CD8-positive, alpha-beta memory T cell (primary cell): ENCODE data around the gene KIF5C. TPM values are rescaled to one million over a fixed set of nuclear protein-coding genes. Genes with fewer than 3 reads are reported as not detected.

Experiments used
- CTCF ChIA-PET: fragments of 350-600 bp; sonication (Branson Sonifier 250); formaldehyde crosslinking; loops from one replicate; lab custom pipeline; 2021; ENCODE audit warnings: antibody characterized with exemption; lab: Charles Lee
- POLR2A ChIA-PET: fragments of 350-600 bp; sonication (Branson Sonifier 250); formaldehyde crosslinking; loops from one replicate; lab custom pipeline; 2021; ENCODE audit warnings: antibody characterized with exemption; lab: Charles Lee
- DNase-seq, 5 donors: peaks; one replicate each; pipeline versions ENCODE4 v3.0.0 to v3.0.0-alpha.2; 2020 to 2022; ENCODE audit warnings: mixed read lengths in 1 of 5
- H3K27ac ChIP-seq: one replicate; pipeline ENCODE4 v1.7.0; 2013; ENCODE audit warnings: low read depth, mild to moderate bottlenecking, low read length, moderate library complexity
- H3K27me3 ChIP-seq: 2 replicates; pipeline ENCODE4 v1.7.0; 2013; ENCODE audit warnings: low read length, mild to moderate bottlenecking; ENCODE audit not compliant: insufficient read depth, poor library complexity, severe bottlenecking
- H3K36me3 ChIP-seq: 2 replicates; pipeline ENCODE4 v1.7.0; 2013; ENCODE audit warnings: mild to moderate bottlenecking, low read length, moderate library complexity; ENCODE audit not compliant: insufficient read depth
- H3K4me1 ChIP-seq: 2 replicates; pipeline ENCODE4 v1.7.0; 2013; ENCODE audit warnings: mild to moderate bottlenecking, low read length, moderate library complexity; ENCODE audit not compliant: insufficient read depth
- H3K4me3 ChIP-seq: 2 replicates; pipeline ENCODE4 v1.7.0; 2013; ENCODE audit warnings: mild to moderate bottlenecking, low read length
- H3K9me3 ChIP-seq: 2 replicates; pipeline ENCODE4 v1.7.0; 2013; ENCODE audit warnings: mild to moderate bottlenecking, low read length
- H3K27ac Mint-ChIP-seq, 8 donors: one replicate each; pipeline ENCODE4 v1.8.0; 2020 to 2021; ENCODE audit warnings: mixed read lengths in 8 of 8, mild to moderate bottlenecking in 6 of 8, inconsistent platforms in 3 of 8, moderate library complexity in 3 of 8
- H3K27me3 Mint-ChIP-seq, 2 donors: one replicate each; pipeline ENCODE4 v1.8.0; 2020 to 2021; ENCODE audit warnings: mixed read lengths in 2 of 2, mild to moderate bottlenecking in 1 of 2, moderate library complexity in 1 of 2
- H3K36me3 Mint-ChIP-seq, 3 donors: one replicate each; pipeline ENCODE4 v1.8.0; 2020 to 2021; ENCODE audit warnings: mixed read lengths in 3 of 3, inconsistent platforms in 1 of 3, mild to moderate bottlenecking in 1 of 3
- H3K4me1 Mint-ChIP-seq, 3 donors: one replicate each; pipeline ENCODE4 v1.8.0; 2020 to 2021; ENCODE audit warnings: mixed read lengths in 3 of 3, inconsistent platforms in 1 of 3, mild to moderate bottlenecking in 1 of 3
- H3K4me3 Mint-ChIP-seq, 7 donors: one replicate each; pipeline ENCODE4 v1.8.0; 2020 to 2021; ENCODE audit warnings: mixed read lengths in 7 of 7, mild to moderate bottlenecking in 6 of 7, moderate library complexity in 4 of 7, inconsistent platforms in 2 of 7
- H3K9me3 Mint-ChIP-seq, 5 donors: one replicate each; pipeline ENCODE4 v1.8.0; 2020 to 2022; ENCODE audit warnings: mixed read lengths in 5 of 5, mild to moderate bottlenecking in 3 of 5, moderate library complexity in 2 of 5, inconsistent platforms in 1 of 5
- polyA plus RNA-seq: library from polyadenylated mRNA; unstranded; fragments of 300-500 nt; fragmentation: Illumina TruSeq; gene quantifications from one replicate; pipeline ENCODE4 v1.2.3, GENCODE V29; 2021
- total RNA-seq, 2 experiments: library from RNA; stranded (reverse); gene quantifications; one replicate each; pipeline ENCODE4 v1.2.3, GENCODE V29; 2021

The KIF5C gene
- total and polyA plus RNA-seq, 3 experiments from 2014 or later = 3.4 to 19.8 (median 18.2) TPM

DNA sequence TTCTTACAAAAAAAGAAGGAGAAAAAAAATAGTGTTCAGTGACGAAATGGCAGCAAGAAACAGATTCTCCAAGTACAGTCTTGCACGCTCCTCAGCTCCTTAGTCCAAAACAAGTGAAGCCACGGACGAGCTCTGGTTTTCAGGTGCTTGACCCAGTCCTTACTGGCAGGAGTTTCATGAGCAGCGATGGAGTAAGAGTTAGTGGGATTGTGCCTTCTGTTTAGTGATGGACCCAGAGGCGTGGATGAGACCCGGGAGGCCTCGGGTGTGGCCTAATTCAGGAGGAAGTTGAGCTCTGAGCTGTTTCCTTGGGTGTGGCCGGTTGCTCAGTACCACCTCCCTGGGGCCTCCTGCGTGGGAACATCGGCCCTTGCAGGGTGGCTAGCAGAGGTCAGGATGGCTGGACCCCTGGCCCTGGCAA, 52.0 kb downstream of the KIF5C start:
- Mint-ChIP-seq H3K4me3 (peak overlapping the region; percentile 81 to 87 (median 84)), H3K27ac (peak overlapping the region; percentile 75 to 96 (median 90)), H3K4me1 (peaks cover 20 to 31% (median 22%) of the 10 kb centered on the region in 3 donors), H3K9me3 (no peaks in the 10 kb centered on the region), H3K36me3 (peaks cover 0 to 5% (median 4%) of the 10 kb centered on the region in 3 donors), H3K27me3 (no peaks in the 10 kb centered on the region)
- CTCF ChIA-PET = interaction anchor here (1.0 to 1.2 kb wide), 3 partner anchors 10 to 43 kb away, joined by 3 to 6 read pairs (median 4); no protein-coding TSS in a partner anchor
- peak in 3 of 5 donors; percentile 17 to 30 (median 23) for DNase-seq
- Histone ChIP-seq H3K27ac (no peak overlapping the region), H3K4me3 (peak overlapping the region; percentile 65), H3K36me3 (no peaks in the 10 kb centered on the region), H3K4me1 (peaks cover 19% of the 10 kb centered on the region), H3K27me3 (no peaks in the 10 kb centered on the region), H3K9me3 (no peaks in the 10 kb centered on the region)
- POLR2A ChIA-PET = interaction anchor here (0.6 kb wide), 1 partner anchor 282 kb away, joined by 3 read pairs; no protein-coding TSS in a partner anchor

DNA sequence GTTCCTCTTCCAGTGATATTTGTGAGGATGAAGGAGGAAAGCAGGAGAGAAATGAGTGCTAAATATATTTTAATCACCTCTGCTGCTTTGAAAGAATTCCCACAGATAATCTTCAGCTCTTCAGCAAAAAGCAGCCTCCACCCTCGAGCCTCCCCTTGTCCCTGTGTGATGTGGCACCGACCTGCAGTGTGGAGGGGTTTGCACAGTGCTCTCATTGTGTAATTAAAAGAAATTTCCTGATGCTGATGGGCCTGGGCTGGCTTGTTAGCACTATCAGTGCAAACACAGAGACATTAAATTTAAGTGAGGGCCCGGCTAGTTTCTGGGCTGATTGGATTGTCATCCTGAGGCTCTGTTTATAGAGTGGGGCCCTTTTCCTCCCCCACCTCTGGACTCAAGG, 53.4 kb downstream of the KIF5C start:
- POLR2A ChIA-PET = no interaction called here

DNA sequence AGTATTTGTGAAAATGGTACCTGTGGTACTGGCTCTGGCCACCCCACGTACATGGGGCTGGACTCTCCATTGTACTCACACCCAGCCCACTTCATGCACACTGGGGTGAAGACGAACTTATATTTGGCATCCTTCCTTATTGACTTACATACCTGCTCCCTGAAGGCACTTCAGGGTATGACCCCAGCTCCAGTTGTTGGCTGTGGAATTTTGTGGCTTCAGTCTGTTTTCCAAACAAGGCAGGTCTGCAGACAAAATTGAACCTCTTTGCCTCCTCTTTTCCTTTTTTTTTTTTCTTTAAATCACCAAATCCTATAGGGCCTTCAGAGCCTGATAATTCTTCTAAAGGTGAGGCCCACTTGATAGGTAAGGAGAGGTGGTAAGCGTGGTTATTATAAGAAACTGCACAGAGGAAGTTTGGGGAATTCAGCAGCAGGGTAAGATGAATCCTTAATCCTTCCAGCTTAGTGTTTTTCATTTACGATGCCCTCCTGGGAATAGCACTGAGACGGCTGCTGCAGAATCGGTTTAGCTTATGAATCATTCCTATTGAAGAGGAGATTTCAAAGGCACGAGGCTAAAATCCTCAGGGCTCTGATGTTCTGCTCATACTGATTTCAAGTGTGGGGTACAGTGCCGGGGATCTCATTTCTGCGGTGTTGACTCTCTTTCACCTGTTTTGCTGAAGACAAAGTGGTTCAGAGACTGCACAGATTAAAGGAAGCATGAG, 55.2 kb downstream of the KIF5C start:
- H3K4me3 ChIP-seq = no peak overlapping the region
- CTCF ChIA-PET = interaction anchor here (1.1 kb wide), 1 partner anchor 87 kb away, joined by 3 read pairs; no protein-coding TSS in a partner anchor
- H3K9me3 ChIP-seq = no peaks in the 10 kb centered on the region
- no peaks in the 10 kb centered on the region for H3K27me3 ChIP-seq
- POLR2A ChIA-PET = no interaction called here
- no peak overlapping the region for H3K4me3 Mint-ChIP-seq
- no peaks in the 10 kb centered on the region for H3K27me3 Mint-ChIP-seq
- H3K36me3 Mint-ChIP-seq = peaks cover 0 to 4% (median 2%) of the 10 kb centered on the region in 3 donors
- no peak overlapping the region for H3K27ac ChIP-seq
- DNase-seq = no peak
- H3K4me1 Mint-ChIP-seq = peaks cover 20 to 26% (median 22%) of the 10 kb centered on the region in 3 donors
- peak overlapping the region in 1 of 8 donors; percentile 35 for H3K27ac Mint-ChIP-seq
- no peaks in the 10 kb centered on the region for H3K36me3 ChIP-seq
- peaks cover 19% of the 10 kb centered on the region for H3K4me1 ChIP-seq
- no peaks in the 10 kb centered on the region for H3K9me3 Mint-ChIP-seq

More for the DNA sequence above, 53.4 kb downstream of the KIF5C start:
- H3K4me3 Mint-ChIP-seq = peak overlapping the region in 1 of 7 donors; percentile 9
- CTCF ChIA-PET = interaction anchor here (1.0 kb wide), 1 partner anchor 62 kb away, joined by 3 read pairs; no protein-coding TSS in a partner anchor
- no peaks in the 10 kb centered on the region for H3K9me3 Mint-ChIP-seq
- DNase-seq = no peak
- H3K4me3 ChIP-seq = no peak overlapping the region
- no peaks in the 10 kb centered on the region for H3K27me3 Mint-ChIP-seq
- no peaks in the 10 kb centered on the region for H3K27me3 ChIP-seq
- peak overlapping the region in 2 of 8 donors; percentile 35 to 69 for H3K27ac Mint-ChIP-seq
- H3K27ac ChIP-seq = no peak overlapping the region
- H3K4me1 Mint-ChIP-seq = peaks cover 20 to 28% (median 22%) of the 10 kb centered on the region in 3 donors
- H3K36me3 ChIP-seq = no peaks in the 10 kb centered on the region
- H3K4me1 ChIP-seq = peaks cover 19% of the 10 kb centered on the region
- peaks cover 0 to 4% (median 4%) of the 10 kb centered on the region in 3 donors for H3K36me3 Mint-ChIP-seq
- H3K9me3 ChIP-seq = no peaks in the 10 kb centered on the region

DNA sequence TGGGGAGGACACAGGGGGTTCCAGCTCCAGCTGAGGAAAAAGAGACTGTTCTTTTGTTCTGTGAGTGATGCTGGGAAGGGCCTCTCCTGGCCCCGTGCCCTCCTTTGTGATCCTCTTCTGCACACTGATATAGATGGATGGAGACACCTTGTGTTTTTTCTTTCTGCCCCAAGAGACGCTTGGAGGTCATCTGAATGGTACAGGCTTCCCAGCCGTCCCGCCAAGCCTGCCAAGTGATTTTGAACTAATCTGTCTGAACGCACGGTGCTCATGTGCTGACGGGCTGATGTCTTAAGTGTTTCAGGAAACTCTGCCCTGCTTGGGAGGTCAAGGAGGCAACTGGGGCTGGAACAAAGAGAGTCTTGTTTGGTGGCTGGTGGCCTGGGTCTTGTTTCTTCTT, 57.5 kb downstream of the KIF5C start:
- Histone ChIP-seq H3K9me3 (no peaks in the 10 kb centered on the region), H3K4me1 (peaks cover 2% of the 10 kb centered on the region), H3K27me3 (no peaks in the 10 kb centered on the region), H3K27ac (no peak overlapping the region), H3K36me3 (no peaks in the 10 kb centered on the region), H3K4me3 (no peak overlapping the region)
- CTCF ChIA-PET = no interaction called here
- Mint-ChIP-seq H3K36me3 (peaks cover 0 to 4% (median 2%) of the 10 kb centered on the region in 3 donors), H3K27ac (no peak overlapping the region), H3K4me1 (peaks cover 4 to 5% (median 5%) of the 10 kb centered on the region in 3 donors), H3K4me3 (no peak overlapping the region), H3K9me3 (no peaks in the 10 kb centered on the region), H3K27me3 (no peaks in the 10 kb centered on the region)
- POLR2A ChIA-PET = no interaction called here
- no peak for DNase-seq

DNA sequence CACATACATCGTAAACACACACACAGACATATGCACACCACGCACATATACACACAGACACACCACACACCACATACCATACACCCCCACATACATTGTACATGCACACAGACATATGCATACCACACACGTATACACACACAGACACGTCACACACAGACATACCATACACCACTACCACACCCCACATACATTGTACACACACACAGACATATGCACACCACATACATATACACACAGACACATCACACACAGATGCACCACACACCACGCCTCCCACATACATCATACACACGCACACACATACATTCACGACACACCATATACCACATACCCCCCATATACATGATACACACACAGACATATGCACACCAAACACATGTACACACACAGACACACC, 58.4 kb downstream of the KIF5C start:
- H3K27me3 Mint-ChIP-seq = no peaks in the 10 kb centered on the region
- Histone ChIP-seq H3K9me3 (no peaks in the 10 kb centered on the region), H3K27me3 (no peaks in the 10 kb centered on the region), H3K27ac (no peak overlapping the region), H3K4me3 (no peak overlapping the region), H3K4me1 (no peaks in the 10 kb centered on the region), H3K36me3 (no peaks in the 10 kb centered on the region)
- no peaks in the 10 kb centered on the region for H3K9me3 Mint-ChIP-seq
- no peak overlapping the region for H3K4me3 Mint-ChIP-seq
- H3K36me3 Mint-ChIP-seq = peaks cover 0 to 4% (median 2%) of the 10 kb centered on the region in 3 donors
- H3K27ac Mint-ChIP-seq = no peak overlapping the region
- no peak for DNase-seq
- H3K4me1 Mint-ChIP-seq = no peaks in the 10 kb centered on the region
- ChIA-PET POLR2A (no interaction called here), CTCF (no interaction called here)

DNA sequence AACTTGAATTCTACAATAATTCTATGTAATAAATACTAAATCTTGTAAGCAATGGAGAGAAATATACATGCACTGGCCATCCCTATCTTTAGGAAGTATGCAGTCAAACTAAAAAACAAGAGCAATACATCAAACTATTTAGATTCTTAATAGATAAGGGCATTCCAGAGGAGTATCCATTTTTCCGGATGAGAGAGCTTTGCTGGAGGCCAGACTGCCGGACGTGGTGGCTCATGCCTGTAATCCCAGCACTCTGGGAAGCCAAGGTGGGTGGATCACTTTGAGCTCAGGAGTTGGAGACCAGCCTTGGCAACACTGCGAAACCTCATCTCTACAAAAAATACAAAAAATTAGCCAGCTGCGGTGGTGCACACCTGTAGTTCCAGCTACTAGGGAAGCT, 60.8 kb downstream of the KIF5C start:
- no peaks in the 10 kb centered on the region for H3K4me1 ChIP-seq
- H3K9me3 Mint-ChIP-seq = no peaks in the 10 kb centered on the region
- no peak overlapping the region for H3K4me3 Mint-ChIP-seq
- no peaks in the 10 kb centered on the region for H3K9me3 ChIP-seq
- peaks cover 0 to 3% (median under 1%) of the 10 kb centered on the region in 3 donors for H3K36me3 Mint-ChIP-seq
- H3K27ac Mint-ChIP-seq = no peak overlapping the region
- DNase-seq = no peak
- H3K27ac ChIP-seq = no peak overlapping the region
- H3K4me3 ChIP-seq = no peak overlapping the region
- H3K36me3 ChIP-seq = no peaks in the 10 kb centered on the region
- ChIA-PET POLR2A (no interaction called here), CTCF (interaction anchor here (1.1 to 1.8 kb wide), 2 partner anchors 9 to 37 kb away, joined by 3 to 6 read pairs; no protein-coding TSS in a partner anchor)
- no peaks in the 10 kb centered on the region for H3K4me1 Mint-ChIP-seq
- H3K27me3 ChIP-seq = no peaks in the 10 kb centered on the region
- no peaks in the 10 kb centered on the region for H3K27me3 Mint-ChIP-seq

DNA sequence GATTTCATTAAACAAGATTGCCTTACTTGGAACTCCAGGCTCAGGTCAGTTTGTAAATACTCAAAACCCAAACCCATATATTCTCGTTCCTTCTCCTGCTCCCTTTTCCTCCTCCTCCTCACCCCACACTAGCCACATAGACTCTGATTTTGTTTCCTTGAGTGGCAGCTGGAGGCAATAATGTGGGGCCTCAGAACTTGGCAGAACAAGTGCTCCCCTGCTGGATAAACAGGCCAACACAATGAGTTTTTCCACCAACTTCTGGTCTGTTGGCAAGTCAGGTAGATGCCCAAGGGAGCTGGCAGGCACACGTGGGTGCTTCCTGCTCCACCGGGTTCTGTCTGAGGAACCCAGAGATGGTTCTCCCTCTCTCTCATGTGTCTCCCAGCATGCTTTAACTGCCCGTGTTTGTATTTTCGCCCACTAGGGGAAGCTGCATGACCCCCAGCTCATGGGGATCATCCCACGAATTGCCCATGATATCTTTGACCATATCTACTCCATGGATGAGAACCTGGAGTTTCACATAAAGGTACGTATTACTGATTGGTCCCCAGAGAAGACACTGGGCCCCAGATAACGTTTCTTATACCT, 61.9 kb downstream of the KIF5C start:
- no peak for DNase-seq
- CTCF ChIA-PET = interaction anchor here (1.8 kb wide), 1 partner anchor 10 kb away, joined by 6 read pairs; no protein-coding TSS in a partner anchor
- no peaks in the 10 kb centered on the region for H3K4me1 Mint-ChIP-seq
- no peaks in the 10 kb centered on the region for H3K27me3 Mint-ChIP-seq
- Histone ChIP-seq H3K27me3 (no peaks in the 10 kb centered on the region), H3K36me3 (no peaks in the 10 kb centered on the region), H3K9me3 (no peaks in the 10 kb centered on the region), H3K27ac (no peak overlapping the region), H3K4me3 (no peak overlapping the region), H3K4me1 (no peaks in the 10 kb centered on the region)
- H3K36me3 Mint-ChIP-seq = peaks cover 0 to 6% (median 0%) of the 10 kb centered on the region in 3 donors
- POLR2A ChIA-PET = no interaction called here
- peak overlapping the region in 1 of 8 donors; percentile 15 for H3K27ac Mint-ChIP-seq
- no peaks in the 10 kb centered on the region for H3K9me3 Mint-ChIP-seq
- H3K4me3 Mint-ChIP-seq = no peak overlapping the region

DNA sequence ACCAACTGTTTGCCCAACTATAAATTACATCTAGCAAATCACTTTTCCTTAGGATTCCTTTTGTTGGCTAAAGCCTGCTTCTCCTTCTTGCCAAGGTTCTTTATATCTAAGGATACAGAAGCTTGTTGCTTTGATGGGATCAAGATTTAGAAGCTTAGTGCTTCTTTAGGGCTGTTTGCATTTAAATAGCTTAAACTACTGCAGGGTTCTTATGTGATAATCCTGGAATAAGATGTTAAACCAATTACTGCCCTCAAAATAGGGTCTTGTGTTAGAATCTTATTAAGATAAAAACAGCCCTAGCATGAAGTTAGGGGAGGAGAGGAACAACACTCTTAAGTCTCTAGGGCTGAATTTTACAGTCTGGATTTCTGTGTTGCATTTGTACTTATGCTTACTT, 64.2 kb downstream of the KIF5C start:
- Histone ChIP-seq H3K9me3 (no peaks in the 10 kb centered on the region), H3K27me3 (no peaks in the 10 kb centered on the region), H3K27ac (no peak overlapping the region), H3K36me3 (no peaks in the 10 kb centered on the region), H3K4me1 (no peaks in the 10 kb centered on the region), H3K4me3 (no peak overlapping the region)
- no peak for DNase-seq
- H3K4me1 Mint-ChIP-seq = no peaks in the 10 kb centered on the region
- H3K4me3 Mint-ChIP-seq = no peak overlapping the region
- H3K36me3 Mint-ChIP-seq = peaks cover 8 to 14% (median 10%) of the 10 kb centered on the region in 3 donors
- H3K27ac Mint-ChIP-seq = no peak overlapping the region
- no peaks in the 10 kb centered on the region for H3K27me3 Mint-ChIP-seq
- no peaks in the 10 kb centered on the region for H3K9me3 Mint-ChIP-seq
- POLR2A ChIA-PET = no interaction called here
- CTCF ChIA-PET = no interaction called here
